NCI-H82 (cell line): ENCODE results near the gene CIAO3.
A peak's percentile ranks its signal among the peaks of the same experiment; 100 is the strongest.

Experiments used
- DNase-seq: peaks from one replicate; lab custom pipeline; 2025; lab: John Stamatoyannopoulos, UW

CIAO3 gene

GRCh38 chr16:722835-723633 is 17.8 kb downstream of the CIAO3 start:
- no peak for DNase-seq

GRCh38 chr16:721765-722540 is 18.8 kb downstream of the CIAO3 start:
- no peak for DNase-seq

GRCh38 chr16:720990-721764 is 19.6 kb downstream of the CIAO3 start, which contains the start of gene ANTKMT:
TSS of gene ANTKMT (plus strand) at chr16:721146. CDS start at chr16:721275, 129 bp downstream.
- peak; percentile 95 for DNase-seq

DNA sequence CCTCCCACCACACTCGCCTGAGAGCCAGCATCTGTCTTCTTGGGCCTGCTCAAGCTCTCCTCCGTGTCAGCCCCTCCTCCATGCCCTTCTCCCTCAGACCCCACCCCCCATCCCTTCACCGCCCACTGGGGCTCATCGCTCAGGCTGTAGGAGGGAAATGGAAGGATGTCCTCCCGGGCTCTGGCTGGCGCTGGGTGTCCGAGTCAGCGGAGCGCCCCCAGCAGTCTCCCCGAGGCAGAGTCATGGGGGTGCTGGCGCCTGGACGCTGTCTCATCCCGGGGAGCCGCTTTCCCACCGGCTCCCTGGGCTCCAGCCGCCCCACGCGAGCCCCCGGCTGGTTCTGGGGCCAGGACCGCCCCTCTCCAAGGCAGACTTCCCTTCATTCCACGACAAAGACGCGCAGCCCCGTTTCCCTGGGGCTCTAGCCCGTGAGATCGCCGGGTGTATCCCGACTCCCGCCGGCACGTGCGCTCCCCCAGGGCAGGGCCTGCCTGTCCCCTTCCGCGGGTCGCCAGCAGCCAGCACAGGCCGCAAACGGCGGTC is 20.3 kb downstream of the CIAO3 start:
- DNase-seq = peak; percentile 95

DNA sequence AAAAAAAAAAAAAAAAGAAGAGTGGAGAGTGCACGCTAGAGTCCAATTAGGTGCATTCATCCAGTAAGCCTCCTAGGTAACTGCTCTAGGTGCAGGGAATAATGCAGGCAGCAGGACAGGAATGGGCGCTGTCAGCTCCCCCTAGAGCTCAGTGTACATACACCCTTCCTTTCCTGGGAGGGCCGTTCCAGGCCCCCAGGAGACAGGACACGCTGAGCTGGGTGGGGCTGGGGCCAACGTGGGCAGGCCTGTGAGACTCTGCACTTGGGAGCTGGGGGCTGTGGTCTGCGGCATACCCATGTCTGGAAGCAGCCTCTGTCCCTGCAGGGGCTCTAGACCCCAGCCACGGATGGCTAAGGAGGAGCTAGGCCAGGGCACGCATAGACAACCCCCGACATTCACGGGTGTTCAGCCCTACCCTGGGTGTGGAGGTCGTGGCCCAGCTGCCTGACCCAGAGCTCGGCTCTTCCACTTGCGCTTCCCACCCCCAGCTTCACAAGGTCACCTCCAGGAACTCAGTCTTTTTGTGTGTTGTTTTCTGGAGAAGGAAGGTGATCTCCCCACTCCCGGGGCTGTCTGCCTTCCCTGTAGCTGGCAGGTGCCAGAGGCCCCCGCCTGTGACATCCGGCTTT is 20.9 kb downstream of the CIAO3 start:
- peak; percentile 50 for DNase-seq

DNA sequence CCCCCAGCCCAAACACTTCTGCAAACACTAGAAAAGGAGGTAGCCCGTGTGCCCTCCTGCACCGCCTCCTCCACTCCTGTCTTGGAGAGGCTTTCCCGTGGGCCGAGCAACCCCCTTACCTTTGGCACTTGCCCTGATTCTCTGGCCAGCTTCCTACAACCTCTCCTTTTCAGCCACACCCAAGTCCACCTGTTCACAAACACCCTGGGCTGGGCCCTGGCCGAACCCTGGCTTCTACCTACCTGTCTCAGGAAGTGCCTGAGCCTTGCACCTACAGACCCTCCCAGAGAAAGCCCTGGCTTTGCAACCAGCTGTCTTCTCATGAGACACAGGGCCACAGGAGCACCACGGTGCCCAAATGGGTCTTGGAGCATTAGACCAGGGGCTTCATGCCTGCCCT is 21.9 kb downstream of the CIAO3 start:
- DNase-seq = no peak

DNA sequence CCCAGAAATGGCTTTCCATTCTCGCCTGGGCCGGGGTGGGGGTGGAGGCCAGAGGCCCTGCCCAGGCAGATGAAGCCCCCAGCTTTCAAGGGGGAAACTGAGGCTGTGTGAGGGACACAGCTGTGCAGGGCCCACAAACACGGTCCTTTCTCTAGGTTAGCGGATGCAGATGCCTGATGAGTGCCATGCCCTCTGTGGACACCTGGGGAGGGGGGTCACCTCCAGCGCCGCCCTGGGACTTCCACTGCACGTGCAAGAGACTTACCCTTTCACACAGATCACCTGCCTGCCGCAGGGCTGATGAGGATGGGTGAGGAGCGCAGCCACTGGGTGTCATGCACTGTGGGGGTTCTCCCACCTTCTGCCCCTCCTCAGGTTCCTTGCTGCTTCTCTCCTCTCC is 22.4 kb downstream of the CIAO3 start:
- no peak for DNase-seq

DNA sequence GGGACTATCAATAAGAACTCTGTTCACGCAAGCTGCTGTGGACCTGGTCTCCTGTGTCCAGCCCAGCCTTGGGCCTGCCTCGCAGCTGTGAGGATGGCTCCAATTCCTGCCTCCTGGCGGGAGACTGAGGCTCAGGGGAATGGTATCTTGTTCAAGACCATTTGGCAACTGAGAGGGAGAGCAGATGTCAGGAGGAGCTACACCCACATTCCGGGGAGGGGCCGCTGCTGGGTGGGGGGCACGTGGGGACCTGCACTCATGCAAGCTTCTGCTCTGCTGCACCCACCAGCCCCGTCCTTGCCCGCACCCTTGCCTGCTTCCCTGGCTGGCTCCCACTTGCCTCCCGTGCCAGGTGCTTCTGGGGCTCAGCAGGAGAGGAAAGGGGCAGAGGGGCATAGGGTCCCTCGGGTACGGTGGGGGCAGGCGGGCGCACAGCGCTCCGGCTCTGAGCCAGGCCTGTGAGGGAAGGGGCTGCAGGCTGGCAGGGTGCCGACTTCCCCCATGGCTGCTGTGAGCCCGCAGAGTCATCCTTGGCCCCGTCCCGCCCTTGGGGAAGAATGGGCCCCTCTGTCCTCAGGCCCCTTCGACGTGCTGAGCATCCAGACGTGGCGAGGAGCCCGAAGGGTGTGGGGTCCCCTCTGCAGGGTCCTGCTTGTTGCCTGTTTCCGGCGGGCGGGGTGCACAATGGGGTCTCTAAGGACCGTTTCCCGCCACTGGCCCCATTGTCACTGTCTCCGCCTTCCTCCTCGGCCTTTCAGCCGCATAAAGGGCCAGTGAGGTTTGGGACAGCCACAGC is 23.1 kb downstream of the CIAO3 start:
- DNase-seq = no peak

DNA sequence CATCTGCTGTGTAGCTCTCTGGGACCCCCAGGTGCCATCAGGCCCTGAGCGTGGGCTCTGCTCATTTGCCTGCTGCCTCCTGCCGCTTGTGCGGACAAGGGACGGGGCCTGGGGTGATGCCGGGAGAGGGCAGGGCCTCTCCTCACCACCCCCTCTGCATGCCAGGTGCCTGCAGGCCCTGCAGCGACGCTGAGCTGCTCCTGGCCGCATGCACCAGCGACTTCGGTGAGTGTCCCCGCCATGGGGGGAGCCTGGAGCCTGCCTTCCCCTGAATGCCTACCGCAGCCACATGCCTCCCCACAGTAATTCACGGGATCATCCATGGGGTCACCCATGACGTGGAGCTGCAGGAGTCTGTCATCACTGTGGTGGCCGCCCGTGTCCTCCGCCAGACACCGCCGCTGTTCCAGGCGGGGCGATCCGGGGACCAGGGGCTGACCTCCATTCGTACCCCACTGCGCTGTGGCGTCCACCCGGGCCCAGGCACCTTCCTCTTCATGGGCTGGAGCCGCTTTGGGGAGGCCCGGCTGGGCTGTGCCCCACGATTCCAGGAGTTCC is 23.9 kb downstream of the CIAO3 start:
- no peak for DNase-seq

DNA sequence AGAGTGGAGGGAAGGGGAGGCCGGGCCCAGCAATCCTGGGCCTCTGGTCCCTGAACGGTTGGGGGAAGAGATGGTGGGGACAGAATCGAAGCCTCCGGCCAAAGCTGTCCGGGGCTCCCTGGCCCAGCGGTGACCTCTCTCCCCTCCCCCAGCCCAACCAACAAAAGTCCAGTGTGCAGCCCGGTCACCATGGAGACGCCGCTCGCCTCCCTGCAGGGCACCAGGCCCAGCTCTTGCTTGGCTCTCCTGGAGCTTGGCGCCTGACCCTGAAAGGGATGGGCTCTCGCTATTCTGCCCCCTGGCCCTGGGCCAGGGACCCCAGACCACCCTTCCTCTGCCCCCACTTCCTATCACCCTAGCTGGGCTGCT is 24.6 kb downstream of the CIAO3 start:
- DNase-seq = no peak

- DNase-seq = peak; percentile 41
Observed at GRCh38 chr16:715477-716199, 25.2 kb downstream of the CIAO3 start.

GRCh38 chr16:714558-715476 is 26.0 kb downstream of the CIAO3 start, which contains the start of gene METRN:
TSS of gene METRN (plus strand) at chr16:715118. CDS start at chr16:715290, 172 bp downstream.
- DNase-seq = peak; percentile 91

GRCh38 chr16:714079-714478 is 26.7 kb downstream of the CIAO3 start:
- no peak for DNase-seq

DNA sequence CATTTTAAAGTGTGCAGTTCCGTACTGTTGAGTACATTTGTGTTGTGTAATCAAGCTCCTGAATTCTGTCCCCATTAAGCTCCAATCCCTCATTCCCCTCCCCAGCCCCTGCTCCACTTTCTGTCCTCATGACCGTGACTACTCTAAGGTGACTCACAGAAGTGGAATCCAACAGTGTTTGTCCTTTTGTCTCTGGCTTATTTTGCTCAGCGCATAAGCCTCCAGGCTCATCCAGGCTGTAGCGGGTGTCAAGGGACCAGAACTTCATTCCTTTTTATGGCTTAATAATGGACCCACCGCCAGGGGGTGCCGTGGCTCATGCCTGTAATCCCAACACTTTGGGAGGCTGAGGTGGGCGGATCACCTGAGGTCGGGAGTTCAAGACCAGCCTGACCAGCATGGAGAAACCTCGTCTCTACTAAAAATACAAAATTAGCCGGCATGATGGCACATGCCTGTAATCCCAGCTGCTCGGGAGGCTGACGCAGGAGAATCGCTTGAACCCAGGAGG is 28.0 kb downstream of the CIAO3 start:
- DNase-seq = peak; percentile 77

DNA sequence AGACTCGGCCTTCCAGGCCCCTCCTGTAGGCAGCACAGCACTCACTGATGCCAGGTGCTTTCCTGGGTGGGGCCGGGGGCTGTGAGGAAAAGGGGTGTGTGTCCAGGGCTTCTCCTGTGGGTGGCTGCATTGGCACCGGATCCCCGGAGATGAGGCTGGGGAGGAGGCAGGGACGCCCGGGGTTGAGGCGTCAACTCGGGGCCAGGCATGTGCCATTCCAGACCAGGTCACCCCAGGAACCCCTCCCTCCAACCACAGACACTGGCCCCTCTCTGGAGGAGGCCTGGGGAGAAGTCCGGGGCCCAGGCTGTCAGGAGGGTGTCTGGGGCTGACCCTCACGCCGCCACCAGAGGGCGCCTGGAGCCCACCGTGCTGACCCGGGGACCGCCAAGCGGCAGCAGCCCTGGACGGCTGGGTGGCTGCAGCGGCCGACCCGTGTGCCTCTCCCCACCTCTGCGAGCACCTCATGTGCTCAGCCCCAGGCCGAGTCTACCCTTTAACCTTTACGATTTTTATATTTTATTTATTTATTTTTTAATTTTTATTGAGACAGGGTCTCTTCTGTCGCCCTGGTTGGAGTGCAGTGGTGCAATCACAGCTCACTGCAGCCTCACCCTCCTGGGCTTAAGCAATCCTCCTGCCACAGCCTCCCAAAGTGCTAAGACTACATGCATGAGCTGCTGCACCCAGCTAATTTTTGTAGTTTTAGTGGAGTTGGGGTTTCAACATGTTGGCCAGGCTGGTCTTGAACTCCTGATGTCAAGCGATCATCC is 29.1 kb downstream of the CIAO3 start:
- DNase-seq = peak; percentile 81

DNA sequence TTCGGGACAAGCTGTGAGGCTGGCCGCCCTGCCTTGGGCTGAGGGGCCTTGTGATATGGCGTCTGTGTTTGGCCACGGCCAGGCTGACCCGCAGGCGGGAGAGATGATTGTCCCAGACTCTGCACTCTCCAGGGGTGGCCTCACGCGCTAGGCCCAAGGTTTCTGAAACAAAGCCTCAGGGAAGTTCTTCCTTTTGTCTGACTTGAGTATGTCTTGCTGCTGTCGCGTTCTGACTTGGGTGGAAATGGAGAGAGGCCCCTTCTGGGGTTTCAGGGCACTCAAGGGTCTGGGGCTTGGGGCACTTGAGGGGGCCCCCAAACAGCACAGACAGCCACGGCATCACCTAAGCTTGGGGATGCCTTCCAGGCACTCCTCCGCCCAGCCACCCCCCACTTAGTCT is 29.7 kb downstream of the CIAO3 start:
- no peak for DNase-seq

DNA sequence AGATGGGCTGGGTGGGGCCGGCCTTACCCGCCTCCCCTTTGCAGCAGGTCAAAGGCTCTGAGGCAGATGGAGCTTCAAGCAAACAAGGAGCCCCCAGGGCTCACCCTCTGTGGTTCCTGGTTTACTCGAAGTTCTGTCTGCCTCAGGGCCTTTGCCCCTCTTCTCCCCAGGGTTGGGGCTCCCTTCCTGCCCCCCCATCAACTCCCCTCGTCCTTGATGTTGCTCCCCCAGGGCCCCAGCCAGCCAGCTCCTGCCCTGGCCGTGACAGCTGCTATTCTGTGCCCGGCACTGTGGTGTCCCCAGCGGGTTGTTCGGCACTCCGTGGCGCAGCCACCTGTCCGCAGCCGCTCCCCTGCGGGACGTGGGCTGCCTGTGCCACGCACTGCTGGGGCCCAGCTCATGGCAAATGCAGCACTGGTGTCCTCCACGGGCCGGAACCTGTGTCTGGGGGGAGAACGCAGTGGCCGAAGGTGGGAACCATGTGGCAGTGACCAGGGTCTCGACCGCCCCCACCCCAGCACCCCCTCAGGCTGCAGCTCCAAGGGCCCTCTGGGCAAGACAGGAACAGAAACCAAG is 30.2 kb downstream of the CIAO3 start:
- DNase-seq = peak; percentile 37
